ENCODE measurements around the gene PDXK.

PDXK gene

DNA sequence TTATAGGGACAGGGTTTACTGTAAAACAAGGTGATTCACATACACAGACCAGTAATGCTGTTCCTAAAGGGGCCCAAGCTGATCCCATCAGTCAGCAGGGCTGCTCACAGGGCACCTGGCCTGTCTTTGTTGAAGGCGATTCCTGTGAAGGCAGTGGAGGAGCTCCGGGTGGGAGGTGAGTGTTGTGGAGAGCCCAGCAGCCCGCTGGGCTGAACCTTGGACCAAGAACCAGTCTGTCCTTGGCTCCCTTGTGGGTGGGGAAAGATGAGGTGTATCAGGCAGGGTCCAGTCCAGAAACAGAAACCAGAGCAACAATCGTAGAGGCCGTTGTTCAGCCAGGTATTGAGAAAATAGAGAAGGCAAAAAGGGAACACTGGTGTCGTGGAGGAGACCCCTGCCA lies 12.5 kb downstream of the PDXK start:
- TF ChIP-seq EGR1 (IDR thresholded peaks at IDR 0.05) (no peak), CREB1 (IDR thresholded peaks at IDR 0.05; ENCODE audit: low read depth) (no peak), TCF12 (IDR thresholded peaks at IDR 0.05; ENCODE audit: low read depth) (no peak), RAD21 (IDR thresholded peaks at IDR 0.05; ENCODE audit: low read depth) (no peak), NFIC (IDR thresholded peaks at IDR 0.05) (no peak), USF1 (IDR thresholded peaks at IDR 0.05) (no peak), CEBPB (IDR thresholded peaks at IDR 0.05) (no peak), EP300 (IDR thresholded peaks at IDR 0.05; ENCODE audit: borderline replicate concordance) (no peak), FOXM1 (IDR thresholded peaks at IDR 0.05; ENCODE audit: borderline replicate concordance, low read depth) (no peak), TAF1 (IDR thresholded peaks at IDR 0.05; ENCODE audit: low read depth) (no peak), TEAD4 (IDR thresholded peaks at IDR 0.05) (no peak), YY1 (IDR thresholded peaks at IDR 0.05; ENCODE audit: low read depth) (no peak), REST (IDR thresholded peaks at IDR 0.05; ENCODE audit: low read depth) (no peak)

GRCh38 chr21:43731891-43732711 lies 13.2 kb downstream of the PDXK start:
- TF ChIP-seq TAF1 (IDR thresholded peaks at IDR 0.05; ENCODE audit: low read depth), result no peak
- TF ChIP-seq MAX (IDR thresholded peaks at IDR 0.05), result no peak
- no peak for TF ChIP-seq RAD21 (IDR thresholded peaks at IDR 0.05; ENCODE audit: low read depth)
- no peak for TF ChIP-seq EGR1 (IDR thresholded peaks at IDR 0.05)
- no peak for TF ChIP-seq USF1 (IDR thresholded peaks at IDR 0.05)
- TF ChIP-seq EP300 (IDR thresholded peaks at IDR 0.05; ENCODE audit: borderline replicate concordance), result no peak; the same call in 1 of the 2 replicates
- TF ChIP-seq CREB1 (IDR thresholded peaks at IDR 0.05; ENCODE audit: low read depth), result no peak
- TF ChIP-seq FOXM1 (IDR thresholded peaks at IDR 0.05; ENCODE audit: borderline replicate concordance, low read depth), result no peak
- peak; percentile 69 for TF ChIP-seq NFIC (IDR thresholded peaks at IDR 0.05)
- no peak for TF ChIP-seq TEAD4 (IDR thresholded peaks at IDR 0.05)
- TF ChIP-seq REST (IDR thresholded peaks at IDR 0.05; ENCODE audit: low read depth), result no peak
- TF ChIP-seq TCF12 (IDR thresholded peaks at IDR 0.05; ENCODE audit: low read depth), result 0 out of 2 replicates have a peak, but pooled peaks have one; percentile 29
- no peak for TF ChIP-seq YY1 (IDR thresholded peaks at IDR 0.05; ENCODE audit: low read depth)
- no peak for TF ChIP-seq ZBTB7A (IDR thresholded peaks at IDR 0.05; ENCODE audit: low read depth)
- TF ChIP-seq CEBPB (IDR thresholded peaks at IDR 0.05), result peak; percentile 52; the same call in 1 of the 2 replicates

GRCh38 chr21:43733060-43733459 lies 14.1 kb downstream of the PDXK start:
- TF ChIP-seq EGR1 (IDR thresholded peaks at IDR 0.05) (no peak), NFIC (IDR thresholded peaks at IDR 0.05) (no peak), CREB1 (IDR thresholded peaks at IDR 0.05; ENCODE audit: low read depth) (no peak), EP300 (IDR thresholded peaks at IDR 0.05; ENCODE audit: borderline replicate concordance) (no peak), MAX (IDR thresholded peaks at IDR 0.05) (no peak), YY1 (IDR thresholded peaks at IDR 0.05; ENCODE audit: low read depth) (no peak), ZBTB7A (IDR thresholded peaks at IDR 0.05; ENCODE audit: low read depth) (no peak), CEBPB (IDR thresholded peaks at IDR 0.05) (no peak)

DNA sequence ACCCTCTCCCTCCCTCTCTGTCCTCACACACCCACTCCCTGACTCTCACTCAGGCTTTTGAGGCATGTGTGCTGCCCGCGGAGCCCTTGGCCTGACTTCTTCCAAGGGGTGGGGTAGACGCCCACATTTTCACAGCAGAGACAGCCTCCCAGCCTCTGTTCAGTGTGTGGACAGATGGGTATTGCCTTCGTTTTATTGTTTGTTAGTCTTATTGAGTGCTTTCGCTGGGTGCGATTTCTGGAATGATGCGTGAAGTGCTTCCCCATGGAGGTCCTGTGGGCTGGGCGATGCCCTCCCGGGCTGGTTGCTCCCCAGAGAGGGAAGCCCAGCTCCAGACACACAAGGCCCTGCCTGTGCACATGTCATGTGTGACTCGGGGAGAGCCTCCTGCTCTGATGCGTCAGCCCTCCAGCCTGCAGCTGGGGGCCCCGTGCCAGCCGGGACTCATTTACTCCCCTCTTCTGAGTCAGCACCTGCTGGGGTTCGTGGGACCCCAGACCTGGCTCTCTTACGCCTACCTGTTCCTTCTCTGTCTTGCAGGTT lies 14.7 kb downstream of the PDXK start:
- no peak for TF ChIP-seq NFIC (IDR thresholded peaks at IDR 0.05)
- TF ChIP-seq TEAD4 (IDR thresholded peaks at IDR 0.05), result no peak
- TF ChIP-seq ZBTB7A (IDR thresholded peaks at IDR 0.05; ENCODE audit: low read depth), result no peak
- TF ChIP-seq EP300 (IDR thresholded peaks at IDR 0.05; ENCODE audit: borderline replicate concordance), result no peak
- no peak for TF ChIP-seq CEBPB (IDR thresholded peaks at IDR 0.05)
- TF ChIP-seq RAD21 (IDR thresholded peaks at IDR 0.05; ENCODE audit: low read depth), result no peak
- TF ChIP-seq MAX (IDR thresholded peaks at IDR 0.05), result no peak
- no peak for TF ChIP-seq CREB1 (IDR thresholded peaks at IDR 0.05; ENCODE audit: low read depth)
- no peak for TF ChIP-seq USF1 (IDR thresholded peaks at IDR 0.05)
- TF ChIP-seq EGR1 (IDR thresholded peaks at IDR 0.05), result no peak
- TF ChIP-seq TCF12 (IDR thresholded peaks at IDR 0.05; ENCODE audit: low read depth), result no peak
- TF ChIP-seq FOXM1 (IDR thresholded peaks at IDR 0.05; ENCODE audit: borderline replicate concordance, low read depth), result no peak
- no peak for TF ChIP-seq TAF1 (IDR thresholded peaks at IDR 0.05; ENCODE audit: low read depth)
- TF ChIP-seq YY1 (IDR thresholded peaks at IDR 0.05; ENCODE audit: low read depth), result no peak

Data from Ishikawa (cell line).